HG02798 (cell line): Measurements from ENCODE around the gene SLC6A4.

Experiments
- ATAC-seq: cut with Tn5 transposase; IDR thresholded peaks from one replicate; pipeline ENCODE4 v1.9.1; 2021; ENCODE audit warnings: mild to moderate bottlenecking; ENCODE audit not compliant: unreplicated experiment, poor library complexity

The SLC6A4 gene

DNA sequence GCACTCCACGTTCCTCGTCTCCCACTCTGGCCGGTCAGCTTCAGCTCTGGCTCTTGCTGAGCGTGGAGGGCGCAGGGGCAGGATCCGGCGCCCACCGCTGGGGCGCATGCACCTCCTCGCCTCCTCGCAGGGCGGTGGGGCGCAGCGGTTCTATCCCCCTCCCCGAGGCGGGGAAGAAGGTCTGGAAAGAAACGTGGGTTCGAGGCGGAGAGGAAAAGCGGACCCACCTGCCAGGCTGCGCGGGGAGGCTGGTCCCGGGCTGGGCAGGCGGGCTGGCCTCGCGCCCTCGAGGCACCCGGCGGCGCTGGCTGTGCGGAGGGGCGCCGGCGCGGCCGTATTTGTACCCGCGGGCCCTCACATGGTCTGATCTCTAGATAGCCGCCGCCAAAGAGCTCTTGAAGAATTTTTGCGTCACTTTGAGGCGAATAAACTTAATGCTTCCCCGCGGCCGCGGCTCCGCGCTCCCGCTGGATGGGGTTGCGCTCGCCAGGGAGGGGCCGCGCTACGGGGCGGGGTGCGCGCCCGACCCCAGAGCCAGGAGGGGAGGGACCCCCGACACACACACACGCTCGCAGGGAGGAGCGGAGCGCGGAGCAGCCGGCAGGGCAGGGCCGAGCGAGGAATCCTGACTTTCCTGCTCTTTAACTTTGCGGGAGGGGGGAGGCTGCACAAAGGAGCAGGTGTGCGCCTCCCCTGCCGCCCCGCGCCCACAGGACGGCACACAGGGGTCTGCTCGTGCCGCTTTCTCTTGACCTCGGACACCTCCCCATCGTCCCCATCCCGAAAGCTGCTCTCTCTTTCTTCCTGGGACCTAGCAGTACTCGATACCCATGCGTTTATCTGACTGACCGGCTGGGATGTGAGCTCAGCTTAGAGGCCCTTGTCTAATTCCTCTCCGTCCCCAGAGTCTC, at the start of gene SLC6A4:
SLC6A4 (minus strand) TSS at position 312 of the 911 bp plus-strand sequence. CDS start 13,739 bp downstream, outside the sequence.
- no peak for ATAC-seq

DNA sequence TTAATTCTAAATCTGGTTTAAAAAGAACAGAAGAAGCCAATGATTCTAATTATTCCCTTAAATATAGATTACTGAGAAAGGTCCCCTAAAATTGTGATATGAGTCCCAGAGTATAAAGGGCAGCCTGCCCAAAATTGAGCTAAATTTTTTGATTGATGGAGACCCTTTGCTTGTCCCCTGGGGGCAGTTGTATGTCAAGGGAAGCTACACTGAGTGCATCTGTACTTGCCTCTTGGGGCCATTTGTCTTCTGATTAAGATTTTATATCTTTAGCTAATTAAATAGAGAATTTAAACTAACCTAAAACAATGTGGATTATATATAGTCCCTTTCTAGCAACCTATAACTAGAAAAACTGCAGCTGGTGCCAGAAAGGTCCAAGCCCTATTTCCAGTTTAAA, 43.7 kb upstream of the SLC6A4 start:
- no peak for ATAC-seq

DNA sequence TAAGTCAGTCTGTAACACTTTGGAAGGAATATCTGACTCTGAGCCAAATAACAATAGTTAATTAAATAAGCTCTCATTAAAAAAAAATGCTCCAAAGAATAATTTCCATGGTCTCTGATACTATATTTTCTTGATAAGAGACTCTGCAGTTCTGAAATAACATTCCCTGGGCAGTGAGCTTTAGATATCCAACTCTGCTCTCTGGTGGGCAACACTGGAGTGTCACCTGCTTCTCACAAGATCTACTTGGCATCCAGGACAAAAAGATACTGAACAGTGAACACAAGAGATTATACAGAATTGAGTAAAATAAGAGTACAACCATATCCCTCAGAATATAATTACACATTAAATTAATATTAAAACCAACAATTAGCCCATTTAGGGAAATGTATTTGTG, 42.5 kb upstream of the SLC6A4 start:
- no peak for ATAC-seq

DNA sequence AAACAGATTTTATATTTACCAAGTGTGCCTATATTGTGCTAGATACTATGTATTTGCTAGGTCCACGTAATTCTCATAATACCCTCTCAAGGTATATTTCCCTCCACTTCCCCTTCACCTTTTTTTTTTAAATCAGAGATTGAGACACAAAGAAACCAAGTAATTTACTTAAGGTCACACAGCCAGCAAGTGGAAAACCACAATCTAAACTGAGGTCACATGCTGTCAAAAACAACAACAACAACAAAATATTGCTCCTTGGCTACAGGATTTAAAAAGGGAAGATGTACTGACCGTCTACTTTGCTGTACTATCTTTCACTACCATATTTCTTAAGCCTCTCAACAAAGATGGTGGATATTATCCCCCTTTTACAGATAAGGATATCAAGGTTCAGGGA, 40.4 kb upstream of the SLC6A4 start:
- ATAC-seq, result no peak

DNA sequence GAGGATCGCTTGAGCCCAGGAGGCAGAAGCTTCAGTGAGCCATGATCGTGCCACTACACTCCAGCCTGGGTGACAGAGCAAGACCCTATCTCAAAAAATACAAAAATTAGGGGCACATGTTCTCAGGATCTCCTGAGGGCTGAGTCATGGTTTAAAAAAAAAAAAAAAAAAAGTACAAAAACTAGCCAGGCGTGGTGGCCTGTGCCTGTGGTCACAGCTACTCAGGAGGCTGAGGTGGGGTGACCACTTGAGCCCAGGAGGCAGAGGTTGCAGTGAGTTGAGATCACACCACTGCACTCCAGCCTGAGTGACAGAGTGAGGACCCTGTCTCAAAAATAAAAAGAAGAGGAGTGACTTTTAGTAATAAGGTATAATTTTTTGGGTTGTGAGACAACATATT, 39.4 kb upstream of the SLC6A4 start:
- ATAC-seq, result no peak

DNA sequence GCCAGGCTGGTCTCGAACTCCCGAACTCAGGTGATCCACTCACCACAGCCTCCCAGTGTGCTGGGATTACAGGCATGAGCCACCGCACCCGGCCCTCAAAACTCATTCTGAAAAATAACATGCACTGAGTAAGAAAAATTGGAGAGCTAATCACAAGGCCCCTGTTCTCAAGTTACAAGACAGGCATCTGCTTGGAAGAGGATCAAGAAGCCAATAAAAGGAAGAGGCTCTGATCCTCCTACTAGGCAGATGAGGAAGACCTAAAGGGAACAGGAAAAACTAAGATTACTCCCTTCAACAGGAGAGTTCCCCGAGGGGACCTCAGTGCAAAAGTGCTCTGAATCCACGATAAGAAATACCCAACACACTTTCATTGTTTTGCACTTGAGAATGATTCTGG, 37.9 kb upstream of the SLC6A4 start:
- ATAC-seq, result no peak

DNA sequence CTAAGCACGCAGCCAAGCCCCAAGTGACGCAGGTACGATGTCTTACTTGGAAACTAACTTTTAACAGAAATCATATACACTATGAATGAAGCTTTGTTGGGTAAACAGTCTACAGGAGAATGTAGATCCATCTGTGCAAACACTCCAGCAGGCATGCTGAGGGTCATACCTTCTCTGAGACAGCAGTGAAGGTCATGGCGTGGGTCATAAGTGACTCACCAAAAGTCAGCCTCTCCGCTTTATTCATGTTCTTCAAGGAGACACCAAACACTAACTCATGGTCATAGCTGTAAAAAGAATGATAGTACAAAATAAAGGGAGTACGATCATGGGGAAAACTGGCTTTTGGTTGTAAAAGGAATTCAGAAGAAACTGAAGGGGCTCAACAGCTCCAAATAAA, 35.6 kb upstream of the SLC6A4 start:
- ATAC-seq, result no peak

DNA sequence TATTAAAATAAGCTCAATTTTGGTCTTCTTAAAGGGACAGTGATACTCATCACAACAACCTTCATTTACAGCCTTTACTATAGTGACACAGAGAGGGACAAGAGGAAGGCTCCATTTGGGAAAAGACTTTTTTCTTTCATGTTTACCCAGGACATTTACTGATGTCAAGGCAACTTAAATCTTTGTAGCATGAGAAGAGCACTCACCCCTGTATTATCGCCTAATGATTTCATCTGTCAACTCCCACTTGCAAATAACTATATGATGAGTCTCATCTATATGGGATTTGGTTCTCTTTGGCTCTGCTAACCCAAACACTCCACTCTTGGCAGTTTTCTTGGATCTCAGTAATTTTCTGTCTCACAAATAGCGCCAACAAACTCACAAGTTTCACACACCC, 32.1 kb upstream of the SLC6A4 start:
- ATAC-seq, result no peak

DNA sequence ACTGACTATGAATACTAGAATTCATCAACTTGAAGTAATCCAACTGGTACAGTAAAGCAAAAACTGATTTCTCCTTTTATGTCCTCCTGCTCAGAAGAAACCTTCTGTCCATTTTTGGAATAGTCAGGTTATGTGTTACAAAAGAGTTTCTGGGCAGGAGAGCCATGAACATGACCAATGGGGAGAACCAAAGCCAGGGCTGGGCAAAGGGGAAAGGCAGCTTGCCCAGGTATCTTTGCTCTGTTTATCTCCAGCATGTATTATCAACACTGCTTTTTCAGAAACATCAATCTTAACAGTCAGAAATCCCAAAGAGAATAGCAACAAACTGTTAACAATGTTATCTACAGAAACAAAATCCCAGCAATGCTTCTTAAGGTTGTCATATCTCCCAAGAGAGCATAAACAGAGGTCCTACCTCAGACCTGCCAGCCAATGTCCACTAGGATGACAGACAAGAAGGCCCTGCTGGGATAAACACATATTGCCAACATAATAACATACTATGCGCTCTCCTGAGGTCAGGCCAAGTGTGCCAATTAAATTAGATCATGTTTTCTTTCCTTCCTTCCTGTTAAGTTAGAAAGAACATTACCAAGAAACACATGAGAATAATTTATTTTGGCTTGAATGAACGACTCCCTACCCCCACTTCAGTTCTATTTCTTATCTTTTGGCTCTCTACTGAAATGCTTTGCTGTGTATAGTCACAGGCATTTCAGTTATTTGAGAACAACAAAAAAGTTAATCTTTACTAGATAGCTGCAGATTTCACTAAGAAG, 28.2 kb upstream of the SLC6A4 start:
- no peak for ATAC-seq

DNA sequence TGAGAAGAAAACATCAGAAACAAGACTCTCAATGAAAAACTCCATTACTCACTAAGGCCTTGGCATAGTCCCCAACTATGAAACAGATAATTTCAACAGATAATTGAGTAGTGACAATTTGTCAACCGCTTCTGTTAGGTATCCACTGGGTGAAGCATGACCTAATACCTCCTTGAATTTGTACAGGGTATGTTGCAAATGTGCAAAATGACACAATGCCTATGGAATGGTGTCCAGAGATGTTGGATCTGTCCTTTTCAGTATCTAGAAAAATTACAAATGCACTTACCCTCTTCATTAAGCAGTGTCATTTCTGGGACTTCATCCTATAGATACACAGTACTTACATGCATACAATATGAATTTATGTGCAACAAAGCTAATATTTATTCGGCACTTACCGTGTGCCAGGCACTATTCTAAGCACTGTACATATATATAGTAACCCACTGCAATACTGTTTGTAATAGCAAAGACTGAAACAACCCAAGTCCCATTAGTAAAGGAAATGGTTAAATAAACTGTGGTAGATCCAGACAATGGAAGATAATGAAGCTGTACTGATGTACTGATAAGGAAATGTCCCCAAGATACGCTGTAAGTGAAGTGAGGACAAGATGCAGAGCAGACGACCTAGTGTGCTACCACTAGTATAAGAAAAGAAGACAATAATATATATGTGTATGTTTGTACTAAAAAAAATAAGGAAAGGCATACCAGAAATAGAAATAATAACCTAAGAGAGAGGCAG, 21.4 kb upstream of the SLC6A4 start:
- no peak for ATAC-seq

DNA sequence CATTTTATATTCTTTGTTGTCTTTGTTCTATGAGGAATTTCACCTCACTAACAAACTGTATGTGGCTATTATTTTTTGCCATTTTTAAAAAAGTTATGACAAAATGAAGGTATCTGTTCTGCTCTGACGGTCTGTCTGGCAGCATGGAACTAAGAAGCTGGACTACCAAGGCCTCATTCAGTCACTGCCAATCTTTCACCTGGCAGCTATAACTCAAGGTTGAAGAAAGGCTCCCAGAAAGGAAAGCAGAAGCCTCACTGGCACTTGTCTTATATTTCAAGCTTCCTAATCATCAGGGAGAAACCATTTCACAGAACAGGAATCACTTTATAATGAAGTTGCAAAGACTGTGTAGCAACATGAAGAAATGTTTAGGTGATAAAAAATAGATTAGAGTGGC, 18.7 kb upstream of the SLC6A4 start:
- no peak for ATAC-seq

DNA sequence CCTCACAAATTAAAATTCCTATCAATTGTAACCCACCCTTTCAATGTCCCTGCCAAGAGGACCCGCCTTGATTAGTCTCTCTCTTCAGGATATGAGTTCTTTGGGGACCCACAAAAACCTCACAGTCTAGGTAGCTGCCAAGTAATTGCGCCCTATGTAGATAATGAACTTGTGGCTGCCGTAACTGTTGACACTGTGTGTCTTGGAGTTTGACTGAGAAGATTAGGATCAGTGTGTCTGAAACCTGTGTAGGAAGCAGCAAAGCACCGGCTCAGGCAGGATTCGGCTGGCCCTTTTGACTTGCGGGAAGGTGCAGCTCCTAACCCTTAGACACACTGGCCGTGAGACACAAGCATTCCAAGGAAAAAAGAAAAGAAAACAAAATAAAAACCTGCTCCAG, 17.8 kb upstream of the SLC6A4 start:
- ATAC-seq, result no peak

DNA sequence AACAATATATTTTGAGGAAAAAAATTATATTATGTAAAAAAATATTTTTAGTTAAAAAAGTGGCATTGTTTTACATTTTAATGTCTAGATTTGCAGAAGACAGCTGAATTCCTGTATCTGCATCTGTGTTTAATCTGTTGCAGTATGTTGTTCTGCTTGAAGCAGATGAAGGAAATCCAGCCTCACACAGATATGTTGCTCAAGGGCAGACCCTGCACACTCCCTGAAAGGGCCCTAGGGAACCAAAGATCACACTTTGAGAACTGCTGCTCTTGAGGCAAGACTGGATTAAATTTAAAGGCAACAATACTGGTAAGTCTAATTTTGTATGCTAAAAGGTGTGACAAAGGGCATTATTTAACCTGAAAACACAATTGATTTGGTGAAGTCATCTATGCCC, 16.4 kb upstream of the SLC6A4 start:
- ATAC-seq, result no peak

DNA sequence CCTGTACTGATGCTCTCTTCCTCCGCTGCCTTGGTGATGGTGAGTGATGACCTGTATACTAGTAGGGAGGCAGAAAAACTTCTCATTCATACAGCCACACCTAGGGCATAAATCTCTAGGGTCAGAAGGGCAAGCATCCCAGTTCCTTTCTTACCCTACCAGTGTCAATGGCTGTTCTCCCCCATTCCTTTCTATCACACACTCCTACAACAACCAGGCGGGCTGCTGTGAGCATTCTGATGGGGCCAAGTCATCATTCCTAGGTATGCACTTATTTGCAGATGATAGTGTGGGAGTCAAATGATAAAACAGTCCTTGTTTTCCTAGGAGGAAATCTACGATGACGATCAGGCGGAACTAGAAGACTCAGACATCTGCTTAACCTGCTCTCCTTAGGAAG, 14.0 kb upstream of the SLC6A4 start:
- ATAC-seq, result no peak

DNA sequence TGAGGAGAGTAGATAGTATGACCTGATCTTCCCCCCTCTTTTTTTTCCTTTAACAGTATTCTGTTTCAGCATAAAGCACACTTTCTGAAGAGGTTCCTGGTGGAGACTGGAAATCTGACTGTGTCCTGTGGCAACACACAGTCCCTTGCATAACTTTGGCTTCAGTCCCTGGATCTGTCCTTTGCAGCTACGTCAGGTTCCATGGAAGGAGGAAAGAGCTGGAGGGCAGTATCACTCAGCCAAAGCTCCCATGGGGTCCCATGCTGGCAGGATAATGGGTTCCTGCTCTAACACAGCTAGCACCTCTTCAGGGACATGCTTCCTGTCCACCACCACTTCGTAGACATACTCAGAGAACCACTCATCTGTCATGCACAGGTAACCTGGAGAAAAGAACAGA, 13.3 kb upstream of the SLC6A4 start:
- no peak for ATAC-seq

DNA sequence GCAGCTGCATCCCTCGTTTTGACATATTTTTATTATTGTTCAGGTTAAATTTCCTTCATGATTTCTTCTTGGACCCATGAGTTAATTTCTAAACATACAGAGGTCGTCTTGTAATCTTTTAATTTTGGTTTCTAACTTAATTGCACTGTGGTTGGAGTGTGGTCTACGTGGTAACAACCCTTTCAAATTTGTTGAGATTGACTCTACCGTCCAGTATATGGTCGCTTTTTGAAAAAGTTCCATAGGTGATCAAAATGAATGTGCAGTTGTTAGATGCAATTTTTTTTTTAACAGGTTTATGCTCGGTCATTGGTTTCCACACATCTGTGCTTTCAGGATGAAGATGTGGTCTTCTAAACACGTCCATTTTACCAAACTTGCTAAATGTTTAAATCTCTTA, 11.0 kb upstream of the SLC6A4 start:
- no peak for ATAC-seq

DNA sequence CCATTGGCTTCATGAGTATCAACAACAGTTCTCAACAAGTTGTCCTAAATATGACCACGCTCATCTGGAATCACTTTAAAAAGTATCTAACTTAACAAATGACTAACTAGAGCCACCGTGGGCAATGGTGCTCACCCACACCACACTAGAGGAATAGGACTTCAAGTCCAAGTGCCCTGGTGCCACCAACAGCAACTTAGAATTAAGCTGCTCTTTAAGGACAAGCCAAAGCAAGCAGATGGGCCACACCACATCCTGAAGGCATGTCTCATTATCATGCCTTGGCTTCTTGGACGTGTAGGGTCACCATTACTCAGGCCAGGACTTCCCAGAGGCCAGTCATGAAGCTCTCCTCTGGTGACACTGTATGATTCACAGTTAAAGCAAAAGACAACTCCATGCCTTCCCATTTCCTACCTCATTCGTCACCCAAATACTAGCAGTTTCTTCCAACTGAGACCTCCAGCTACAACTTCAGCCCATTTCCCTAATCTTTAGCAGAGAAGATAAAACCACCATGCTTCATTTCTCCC, 9.4 kb upstream of the SLC6A4 start:
- no peak for ATAC-seq

DNA sequence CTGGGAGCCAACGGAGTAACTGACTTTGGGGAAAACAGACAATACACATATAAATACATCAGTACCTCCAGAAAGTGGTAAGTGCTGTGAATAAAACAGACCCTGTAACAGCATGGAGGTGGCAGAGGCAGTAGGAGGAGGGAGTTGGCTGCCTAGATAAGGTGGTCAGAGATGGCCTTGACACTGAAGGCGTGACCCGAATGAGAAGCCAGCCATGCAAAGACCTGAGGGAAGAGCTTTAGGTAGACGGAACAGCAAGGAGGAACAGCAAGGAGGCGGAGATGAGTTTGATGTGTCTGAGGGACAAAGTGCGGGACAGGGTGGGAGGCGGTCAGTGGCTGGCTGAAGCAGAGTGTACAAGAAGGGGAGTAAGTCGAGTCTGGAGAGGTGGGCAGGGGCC, 8.1 kb upstream of the SLC6A4 start:
- no peak for ATAC-seq

DNA sequence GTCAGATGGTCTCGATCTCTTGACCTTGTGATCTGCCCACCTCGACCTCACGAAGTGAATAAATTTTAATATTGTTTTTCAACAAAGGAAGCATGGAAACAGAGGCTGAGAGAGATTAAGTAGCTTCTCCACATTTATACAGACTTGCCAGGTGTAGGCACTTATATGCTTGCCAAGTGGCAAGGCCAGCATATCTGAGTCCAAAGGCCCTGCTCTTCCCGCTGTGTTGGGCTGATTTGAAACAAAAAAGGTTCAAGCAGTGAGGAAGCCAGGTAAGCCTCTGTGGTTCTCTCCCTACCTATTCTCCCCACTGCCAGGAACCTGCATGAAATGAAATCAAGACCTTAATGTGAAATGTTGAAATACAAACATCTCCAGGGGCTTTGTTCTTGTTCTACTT, 7.5 kb upstream of the SLC6A4 start:
- no peak for ATAC-seq

DNA sequence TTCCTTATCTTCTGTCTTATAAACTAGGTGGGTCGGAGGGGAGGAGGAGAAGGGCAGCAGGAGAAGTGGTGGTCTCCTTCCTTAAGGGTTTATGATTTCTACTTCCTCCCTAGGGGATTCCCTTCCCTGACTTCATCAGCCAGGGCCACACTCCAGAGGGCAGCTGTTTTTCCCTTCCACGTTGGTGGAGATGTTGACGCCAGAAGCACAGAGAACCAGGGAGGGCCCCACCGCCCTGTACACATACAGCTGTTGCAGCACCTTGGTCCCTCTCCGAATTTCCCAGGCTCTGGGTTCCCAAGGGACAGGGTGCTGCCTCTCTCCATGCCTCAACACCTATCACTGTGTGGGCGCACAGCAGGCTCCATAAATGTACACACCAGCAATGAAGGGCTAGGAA, 5.6 kb upstream of the SLC6A4 start:
- ATAC-seq, result no peak

DNA sequence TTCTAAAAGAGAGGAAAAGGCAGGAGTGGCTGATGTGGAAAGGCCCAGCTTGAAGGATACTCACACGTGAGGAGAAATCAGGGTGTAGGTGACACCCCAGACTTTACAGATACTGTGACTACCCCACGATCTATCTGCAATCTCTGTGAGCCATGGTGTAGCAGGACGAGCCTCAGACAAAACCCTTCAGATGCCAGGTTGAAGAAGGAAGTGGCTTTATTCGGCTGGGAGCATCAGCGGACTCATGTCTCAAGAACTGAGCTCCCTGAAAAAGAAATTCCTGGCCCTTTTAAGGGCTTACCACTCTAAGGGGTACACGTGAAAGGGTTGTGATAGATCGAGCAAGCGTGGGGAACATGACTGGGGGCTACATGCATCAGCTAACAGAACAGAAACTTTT, 4.7 kb upstream of the SLC6A4 start:
- no peak for ATAC-seq
